ENCODE results near the gene NFIA. TPM values are rescaled to one million over a fixed set of nuclear protein-coding genes. Genes with fewer than 3 reads are reported as not detected.
A peak's percentile ranks its signal among the peaks of the same experiment; 100 is the strongest.

Gene NFIA
- total and polyA plus RNA-seq, 9 of the 15 experiments (the other 6 are each of a cell fraction or from before 2014, with no cell fraction given): 5.3 to 24.9 (median 9.8) TPM

DNA sequence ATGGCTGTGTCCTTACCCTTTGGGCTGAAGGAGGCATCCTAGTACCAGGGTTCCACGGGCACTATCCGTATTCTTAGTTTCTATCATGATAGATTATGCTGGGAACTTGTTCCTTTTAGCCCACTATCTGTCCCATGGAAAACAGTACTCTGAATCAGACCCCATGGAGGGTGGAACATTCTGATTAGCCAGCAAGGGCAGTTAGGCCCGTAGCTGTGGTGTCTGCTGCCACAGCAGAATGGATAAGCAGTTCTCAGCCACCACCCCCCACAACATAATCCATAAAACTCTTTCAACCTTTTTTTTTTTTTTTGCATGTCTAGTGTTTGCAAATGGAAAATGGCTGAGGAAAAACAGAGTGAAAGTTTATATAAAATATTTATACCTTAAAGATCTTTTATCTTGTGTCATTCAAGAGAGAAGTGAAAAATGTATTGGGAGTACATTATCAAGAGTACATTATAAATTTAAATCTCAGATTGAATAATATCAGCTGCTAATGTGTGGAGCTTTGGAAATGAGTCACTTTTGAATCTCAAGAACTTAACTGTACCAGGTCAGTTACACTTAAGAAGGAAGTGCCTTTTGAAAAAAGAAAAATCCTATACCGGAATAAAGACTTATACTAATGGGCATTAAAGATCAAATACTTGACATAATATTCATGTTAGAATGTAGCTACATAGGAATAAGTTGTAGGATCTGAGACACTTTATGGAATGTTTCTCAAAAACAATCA is 80.3 kb downstream of the NFIA start:
- 25% methylated on average over 4 of the region's 4 CpGs for WGBS (ENCODE audit: insufficient coverage, low coverage, missing lambda C conversion rate)
- no peaks in the 10 kb centered on the region for H3K9me1 ChIP-seq (ENCODE audit: control insufficient read depth, insufficient read depth, low read length)
- peaks cover 68% of the 10 kb centered on the region for H3K79me2 ChIP-seq (ENCODE audit: control insufficient read depth, insufficient read depth, low read length)
- no peak overlapping the region for H3K4me3 ChIP-seq
- peak; percentile 78 for ATAC-seq
- peak overlapping the region in 1 of 2 experiments; percentile 21; a peak in 1 of 4 replicates for H3K9ac ChIP-seq (ENCODE audit: insufficient read depth in 1 of 2, low read depth in 2 of 2, low read length in 2 of 2)
- H3K36me3 ChIP-seq (ENCODE audit: control insufficient read depth, insufficient read depth, low read length): peaks cover 25% of the 10 kb centered on the region
- H3K4me1 ChIP-seq (replicated peaks in 1 of 2; ENCODE audit: control insufficient read depth in 2 of 2, insufficient read depth in 2 of 2, low read length in 2 of 2): peaks cover 0 to 31% of the 10 kb centered on the region in 2 experiments; a peak in 4 of 5 replicates
- peak; percentile 30 to 74 (median 50) for DNase-seq (ENCODE audit: extremely low read depth in 1 of 4, low spot score in 3 of 4)
- intact Hi-C loops (cut with micrococcal nuclease): no loop called here
- no peaks in the 10 kb centered on the region for H3K9me3 ChIP-seq (replicated peaks; ENCODE audit: control insufficient read depth, insufficient read depth, low read depth, low read length)
- in situ Hi-C loops (cut with MboI): no loop called here
- 0 out of 2 replicates have a peak overlapping the region, but pooled peaks have one; percentile 15 for H2AFZ ChIP-seq (ENCODE audit: low read depth, low read length)
- BruUV-seq (replicated peaks): no TSS peak
- H3K27me3 ChIP-seq (ENCODE audit: control insufficient read depth in 2 of 2, insufficient read depth in 2 of 2, low read length in 2 of 2): no peaks in the 10 kb centered on the region
- H3K27ac ChIP-seq (ENCODE audit: extremely low read depth, low read depth, low read length): peak overlapping the region; percentile 57
- H4K20me1 ChIP-seq (replicated peaks; ENCODE audit: control insufficient read depth, insufficient read depth, low read length): no peaks in the 10 kb centered on the region
- peak overlapping the region; percentile 31; the same call in 1 of the 2 replicates for H3K4me2 ChIP-seq (ENCODE audit: insufficient read depth, low read length)
- ChIA-PET POLR2A (interaction anchor here (1.2 to 3.9 kb wide), 3 partner anchors 12 to 16 kb away, joined by 3 to 14 read pairs (median 3); no protein-coding TSS in a partner anchor), CTCF (ENCODE audit: low intra/inter-chr PET ratio) (no interaction called here)
- peak; percentile 89 for FAIRE-seq
- TF ChIP-seq FUS (optimal IDR thresholded peaks at IDR 0.05; ENCODE audit: low read depth, low read length) (no peak), SMARCB1 (IDR thresholded peaks at IDR 0.05; ENCODE audit: insufficient read length, low read depth) (no peak), RCOR1 (IDR thresholded peaks at IDR 0.05; ENCODE audit: borderline replicate concordance in 1 of 2, low read depth in 2 of 2, low read length in 2 of 2) (0 out of 4 replicates have a peak, but pooled peaks of 1 of the 2 experiments have one; percentile 28), ZMIZ1 (IDR thresholded peaks at IDR 0.05; ENCODE audit: low read depth in 2 of 2, low read length in 2 of 2) (0 out of 4 replicates have a peak, but pooled peaks of 1 of the 2 experiments have one; percentile 45), CEBPB (tag; IDR thresholded peaks at IDR 0.05) (no peak), ZNF77 (CRISPR knock-in tag; IDR thresholded peaks at IDR 0.05) (no peak), ZNF347 (CRISPR knock-in tag; IDR thresholded peaks at IDR 0.05; ENCODE audit: low read depth) (no peak), ZFP1 (CRISPR knock-in tag; IDR thresholded peaks at IDR 0.05) (no peak)
- TF ChIP-seq, protein P1, sequence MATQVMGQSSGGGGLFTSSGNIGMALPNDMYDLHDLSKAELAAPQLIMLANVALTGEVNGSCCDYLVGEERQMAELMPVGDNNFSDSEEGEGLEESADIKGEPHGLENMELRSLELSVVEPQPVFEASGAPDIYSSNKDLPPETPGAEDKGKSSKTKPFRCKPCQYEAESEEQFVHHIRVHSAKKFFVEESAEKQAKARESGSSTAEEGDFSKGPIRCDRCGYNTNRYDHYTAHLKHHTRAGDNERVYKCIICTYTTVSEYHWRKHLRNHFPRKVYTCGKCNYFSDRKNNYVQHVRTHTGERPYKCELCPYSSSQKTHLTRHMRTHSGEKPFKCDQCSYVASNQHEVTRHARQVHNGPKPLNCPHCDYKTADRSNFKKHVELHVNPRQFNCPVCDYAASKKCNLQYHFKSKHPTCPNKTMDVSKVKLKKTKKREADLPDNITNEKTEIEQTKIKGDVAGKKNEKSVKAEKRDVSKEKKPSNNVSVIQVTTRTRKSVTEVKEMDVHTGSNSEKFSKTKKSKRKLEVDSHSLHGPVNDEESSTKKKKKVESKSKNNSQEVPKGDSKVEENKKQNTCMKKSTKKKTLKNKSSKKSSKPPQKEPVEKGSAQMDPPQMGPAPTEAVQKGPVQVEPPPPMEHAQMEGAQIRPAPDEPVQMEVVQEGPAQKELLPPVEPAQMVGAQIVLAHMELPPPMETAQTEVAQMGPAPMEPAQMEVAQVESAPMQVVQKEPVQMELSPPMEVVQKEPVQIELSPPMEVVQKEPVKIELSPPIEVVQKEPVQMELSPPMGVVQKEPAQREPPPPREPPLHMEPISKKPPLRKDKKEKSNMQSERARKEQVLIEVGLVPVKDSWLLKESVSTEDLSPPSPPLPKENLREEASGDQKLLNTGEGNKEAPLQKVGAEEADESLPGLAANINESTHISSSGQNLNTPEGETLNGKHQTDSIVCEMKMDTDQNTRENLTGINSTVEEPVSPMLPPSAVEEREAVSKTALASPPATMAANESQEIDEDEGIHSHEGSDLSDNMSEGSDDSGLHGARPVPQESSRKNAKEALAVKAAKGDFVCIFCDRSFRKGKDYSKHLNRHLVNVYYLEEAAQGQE (IDR thresholded peaks at IDR 0.05; ENCODE audit: borderline replicate concordance): no peak
- TF ChIP-seq, protein P1 (CRISPR knock-in tag; IDR thresholded peaks at IDR 0.05; ENCODE audit: low read depth): no peak
